Activated CD4-positive, alpha-beta T cell treated with anti-CD3 and anti-CD28 coated beads for 1 hour (primary cell): Measurements from ENCODE around the gene NLRP3.
A peak's percentile ranks its signal among the peaks of the same experiment; 100 is the strongest.
"Not testable (repeated sequence)": the region's sequence is repeated elsewhere in the genome, so short reads cannot be mapped to it uniquely, and the experiment has no call there.

ENCODE experiments used
- DNase-seq: peaks from one replicate; pipeline ENCODE4 v3.0.0-alpha.2; 2020

The NLRP3 gene

GRCh38 chr1:247392088-247392487 is 23.9 kb upstream of the NLRP3 start:
- DNase-seq: no peak

GRCh38 chr1:247395075-247395474 is 20.9 kb upstream of the NLRP3 start:
- not testable (repeated sequence) for DNase-seq

- no peak for DNase-seq
Measured at GRCh38 chr1:247400685-247401084, 15.3 kb upstream of the NLRP3 start.

GRCh38 chr1:247401310-247402119 is 14.5 kb upstream of the NLRP3 start:
- DNase-seq: no peak

GRCh38 chr1:247402120-247402675 is 13.8 kb upstream of the NLRP3 start:
- no peak for DNase-seq

- DNase-seq: no peak
Measured at GRCh38 chr1:247406014-247406656, 9.8 kb upstream of the NLRP3 start.

GRCh38 chr1:247407180-247407616 is 8.8 kb upstream of the NLRP3 start:
- peak; percentile 53 for DNase-seq

GRCh38 chr1:247408100-247408499 is 7.9 kb upstream of the NLRP3 start:
- no peak for DNase-seq

- no peak for DNase-seq
Measured at GRCh38 chr1:247409869-247410544, 6.0 kb upstream of the NLRP3 start.

- no peak for DNase-seq
Measured at GRCh38 chr1:247411621-247412327, 4.2 kb upstream of the NLRP3 start.

- DNase-seq: no peak
Measured at GRCh38 chr1:247417831-247418230, 1.9 kb downstream of the NLRP3 start.

- no peak for DNase-seq
Measured at GRCh38 chr1:247419336-247419735, 3.4 kb downstream of the NLRP3 start.

GRCh38 chr1:247421074-247421473 is 5.1 kb downstream of the NLRP3 start:
- DNase-seq: no peak

- no peak for DNase-seq
Measured at GRCh38 chr1:247429496-247429895, 13.5 kb downstream of the NLRP3 start.

- DNase-seq: no peak
Measured at GRCh38 chr1:247430434-247430833, 14.5 kb downstream of the NLRP3 start.

- DNase-seq: no peak
Measured at GRCh38 chr1:247431643-247432042, 15.7 kb downstream of the NLRP3 start.

- DNase-seq: no peak
Measured at GRCh38 chr1:247434005-247434404, 18.0 kb downstream of the NLRP3 start.

GRCh38 chr1:247435030-247435758 is 19.2 kb downstream of the NLRP3 start:
- DNase-seq: no peak

- no peak for DNase-seq
Measured at GRCh38 chr1:247435759-247436147, 19.8 kb downstream of the NLRP3 start.

- DNase-seq: no peak
Measured at GRCh38 chr1:247437551-247438505, 21.9 kb downstream of the NLRP3 start.
